ENCODE measurements around the gene COL6A3.

GRCh38 chr2:237290261-237290660, 123.7 kb downstream of the COL6A3 start:
- TF ChIP-seq E2F1 (CRISPR knock-in tag; IDR thresholded peaks at IDR 0.05) (no peak), BCLAF1 (IDR thresholded peaks at IDR 0.05; ENCODE audit: borderline replicate concordance in 1 of 2, control insufficient read depth in 1 of 2, low read depth in 2 of 2, low read length in 1 of 2) (no peak), BRD4 (IDR thresholded peaks at IDR 0.05) (no peak), MAFF (IDR thresholded peaks at IDR 0.05; ENCODE audit: low read length) (no peak), MYC (IDR thresholded peaks at IDR 0.05; ENCODE audit: low read depth, low read length) (no peak), MYC (CRISPR knock-in tag; IDR thresholded peaks at IDR 0.05; ENCODE audit: borderline replicate concordance, low read depth) (no peak), SAFB2 (IDR thresholded peaks at IDR 0.05; ENCODE audit: borderline replicate concordance, low read depth, low read length, severe bottlenecking) (no peak)

All from K562 (cell line).